K562 (cell line): Measurements from ENCODE around the gene COQ10B. TPM values are rescaled to one million over a fixed set of nuclear protein-coding genes. Genes with fewer than 3 reads are reported as not detected.

Source experiments
- ARNT ChIP-seq, 2 experiments: fragments of 450-650 bp; IDR thresholded peaks; 2 replicates each; pipeline ENCODE4 v1.6.1; 2016; ENCODE audit warnings: mild to moderate bottlenecking in 1 of 2
- BDP1 ChIP-seq: IDR thresholded peaks from 3 replicates; pipeline ENCODE4 v1.6.1; 2011; ENCODE audit not compliant: insufficient read length, insufficient read depth
- CC2D1A ChIP-seq: fragments of 450-650 bp; IDR thresholded peaks from 2 replicates; pipeline ENCODE4 v1.6.1; 2017; ENCODE audit warnings: mild to moderate bottlenecking
- E2F6 ChIP-seq, 2 experiments: IDR thresholded peaks; 2 replicates each; pipeline ENCODE4 v1.6.1; 2011; ENCODE audit warnings: borderline replicate concordance in 1 of 2, control low read depth in 1 of 2, low read depth in 1 of 2, low read length in 1 of 2, mild to moderate bottlenecking in 1 of 2, mixed read lengths in 1 of 2, moderate library complexity in 1 of 2; ENCODE audit not compliant: insufficient read depth in 1 of 2, insufficient read length in 1 of 2, poor library complexity in 1 of 2, severe bottlenecking in 1 of 2; ENCODE audit errors: extremely low read depth in 1 of 2
- ELF2 ChIP-seq: fragments of 250-450 bp; sonication (Bioruptor Pico); IDR thresholded peaks from 2 replicates; pipeline ENCODE4 v1.5.0; 2021; ENCODE audit warnings: mild to moderate bottlenecking
- HDAC8 ChIP-seq: fragments of 450-650 bp; IDR thresholded peaks from 2 replicates; pipeline ENCODE4 v1.6.1; 2016; ENCODE audit warnings: mild to moderate bottlenecking, missing genetic modification characterization, moderate library complexity, missing compliant biosample characterization
- MXD1 ChIP-seq: fragments of 250-450 bp; sonication (Bioruptor Pico); IDR thresholded peaks from 2 replicates; pipeline ENCODE4 v1.8.0; 2021; ENCODE audit warnings: borderline replicate concordance, mild to moderate bottlenecking, moderate library complexity; ENCODE audit not compliant: poor library complexity, severe bottlenecking
- NFIC ChIP-seq: fragments of 450-650 bp; IDR thresholded peaks from 2 replicates; pipeline ENCODE4 v1.6.1; 2017; ENCODE audit warnings: mild to moderate bottlenecking, inconsistent platforms
- PHB ChIP-seq: fragments of 250-450 bp; sonication (Bioruptor Pico); IDR thresholded peaks from 2 replicates; pipeline ENCODE4 v1.5.0; 2021
- RFX5 ChIP-seq: IDR thresholded peaks from 2 replicates; pipeline ENCODE4 v1.6.1; 2011; ENCODE audit warnings: low read depth, mild to moderate bottlenecking, improper control_type of control experiment, low read length
- RNF2 ChIP-seq: sonication (generic); IDR thresholded peaks from 2 replicates; pipeline ENCODE4 v1.6.1; 2016
- SPI1 ChIP-seq: IDR thresholded peaks from 2 replicates; pipeline ENCODE4 v1.6.1; 2011; ENCODE audit warnings: low read depth, low read length, control low read depth, borderline replicate concordance
- TAF9B ChIP-seq: fragments of 450-650 bp; IDR thresholded peaks from 2 replicates; pipeline ENCODE4 v1.6.1; 2018; ENCODE audit warnings: mild to moderate bottlenecking; ENCODE audit not compliant: partially characterized antibody
- YBX1 ChIP-seq: fragments of 450-650 bp; IDR thresholded peaks from 2 replicates; pipeline ENCODE4 v1.7.1; 2016; ENCODE audit warnings: mild to moderate bottlenecking
- ZNF23 ChIP-seq: fragments of 250-450 bp; sonication (Bioruptor Pico); IDR thresholded peaks from 2 replicates; pipeline ENCODE4 v1.4.0; 2020; ENCODE audit warnings: mild to moderate bottlenecking
- ZNF717 ChIP-seq: fragments of 250-450 bp; sonication (Bioruptor Pico); IDR thresholded peaks from 2 replicates; pipeline ENCODE4 v1.5.0; 2021
- polyA plus RNA-seq, 8 experiments: library from polyadenylated mRNA; depleted of rRNA in 4 of 8; stranded (reverse) in 5 of 8; unstranded in 3 of 8; fragments of >200 nt; fragmentation: Nextera tagmentation in 2 of 8; fragmentation: Illumina TruSeq in 1 of 8; extraction: Ambion mirVana in 2 of 8; extraction: Trizol in 1 of 8; gene quantifications; 2 replicates each; pipeline versions ENCODE4 v1.2.1 to v1.2.3, GENCODE V29; 2011 to 2014; ENCODE audit warnings: inconsistent platforms in 1 of 8, missing spikeins in 1 of 8
- total RNA-seq, 7 experiments: library from RNA; depleted of rRNA in 6 of 7; stranded (reverse); fragments of >200 nt in 6 of 7; fragmentation: Illumina TruSeq in 2 of 7; extraction: Trizol in 2 of 7; gene quantifications; 2 replicates each; pipeline versions ENCODE4 v1.2.1 to v1.2.3, GENCODE V29; 2011 to 2021; ENCODE audit warnings: low replicate concordance in 1 of 7
- TF ChIP-seq, protein P1 (sequence below), 2 experiments: fragments of 450-650 bp; conservative IDR thresholded peaks; 2 replicates each; pipeline ENCODE4 v1.6.1; 2017; ENCODE audit warnings: mild to moderate bottlenecking in 2 of 2, moderate library complexity in 2 of 2
- TF ChIP-seq, protein P2 (sequence below): sonication (generic); formaldehyde crosslinking; IDR thresholded peaks from 2 replicates; pipeline ENCODE4 v1.8.0; 2023; ENCODE audit warnings: missing genetic modification reagents, mild to moderate bottlenecking, borderline replicate concordance
- TF ChIP-seq, protein P3 (sequence below): sonication (generic); formaldehyde crosslinking; IDR thresholded peaks from 2 replicates; pipeline ENCODE4 v1.8.1; 2022; ENCODE audit warnings: missing genetic modification reagents

Gene COQ10B
- total and polyA plus RNA-seq, 9 of the 15 experiments (the other 6 are each of a cell fraction or from before 2014, with no cell fraction given): 3.1 to 13.1 (median 7.7) TPM

DNA sequence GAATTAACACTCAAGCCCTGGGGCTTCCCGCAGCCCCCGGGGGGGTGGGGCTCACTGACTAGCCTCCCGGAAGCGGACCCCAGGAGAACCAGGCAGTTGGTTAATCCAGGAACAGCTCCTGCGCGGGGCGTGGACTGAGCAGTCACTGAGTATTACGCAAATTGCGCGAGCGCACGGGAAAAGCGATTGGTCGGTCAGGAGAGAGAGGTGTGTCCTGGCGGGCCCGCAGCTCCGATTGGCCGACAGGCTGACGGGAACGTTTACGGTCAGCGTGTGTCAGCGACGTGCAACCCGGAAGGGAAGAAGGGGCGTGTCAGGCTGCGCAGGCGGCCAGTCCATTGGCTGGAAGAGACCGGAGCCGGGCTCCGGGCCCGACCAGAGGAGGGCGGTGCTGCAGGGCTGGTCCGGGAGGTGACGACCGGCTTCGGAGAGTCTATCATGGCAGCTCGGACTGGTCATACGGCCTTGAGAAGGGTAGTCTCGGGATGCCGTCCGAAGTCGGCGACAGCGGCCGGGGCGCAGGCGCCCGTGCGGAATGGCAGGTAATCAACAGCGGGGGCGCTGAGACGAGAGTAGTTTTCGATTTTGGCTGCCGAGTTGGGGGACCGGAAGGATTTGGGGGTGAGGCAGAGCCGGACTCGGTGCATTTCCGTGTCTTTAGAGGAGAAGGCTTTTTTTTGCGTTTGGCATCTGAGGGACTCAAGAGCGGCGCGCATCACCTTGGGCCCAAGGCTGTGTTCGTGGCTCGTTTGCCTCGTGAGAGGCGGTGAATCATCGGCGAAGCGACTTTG, at the start of gene COQ10B (continued):
- peak in 1 of 2 experiments; percentile 42; a peak in 1 of 4 replicates for TF ChIP-seq ARNT (IDR thresholded peaks at IDR 0.05)
- TF ChIP-seq, protein P1, sequence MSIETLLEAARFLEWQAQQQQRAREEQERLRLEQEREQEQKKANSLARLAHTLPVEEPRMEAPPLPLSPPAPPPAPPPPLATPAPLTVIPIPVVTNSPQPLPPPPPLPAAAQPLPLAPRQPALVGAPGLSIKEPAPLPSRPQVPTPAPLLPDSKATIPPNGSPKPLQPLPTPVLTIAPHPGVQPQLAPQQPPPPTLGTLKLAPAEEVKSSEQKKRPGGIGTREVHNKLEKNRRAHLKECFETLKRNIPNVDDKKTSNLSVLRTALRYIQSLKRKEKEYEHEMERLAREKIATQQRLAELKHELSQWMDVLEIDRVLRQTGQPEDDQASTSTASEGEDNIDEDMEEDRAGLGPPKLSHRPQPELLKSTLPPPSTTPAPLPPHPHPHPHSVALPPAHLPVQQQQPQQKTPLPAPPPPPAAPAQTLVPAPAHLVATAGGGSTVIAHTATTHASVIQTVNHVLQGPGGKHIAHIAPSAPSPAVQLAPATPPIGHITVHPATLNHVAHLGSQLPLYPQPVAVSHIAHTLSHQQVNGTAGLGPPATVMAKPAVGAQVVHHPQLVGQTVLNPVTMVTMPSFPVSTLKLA (conservative IDR thresholded peaks at IDR 0.05): peak; percentile 60 to 82
- TF ChIP-seq TAF9B: peak; percentile 71
- peak; percentile 65; the same call in 1 of the 2 replicates for TF ChIP-seq ELF2 (CRISPR knock-in tag)
- TF ChIP-seq, protein P2, sequence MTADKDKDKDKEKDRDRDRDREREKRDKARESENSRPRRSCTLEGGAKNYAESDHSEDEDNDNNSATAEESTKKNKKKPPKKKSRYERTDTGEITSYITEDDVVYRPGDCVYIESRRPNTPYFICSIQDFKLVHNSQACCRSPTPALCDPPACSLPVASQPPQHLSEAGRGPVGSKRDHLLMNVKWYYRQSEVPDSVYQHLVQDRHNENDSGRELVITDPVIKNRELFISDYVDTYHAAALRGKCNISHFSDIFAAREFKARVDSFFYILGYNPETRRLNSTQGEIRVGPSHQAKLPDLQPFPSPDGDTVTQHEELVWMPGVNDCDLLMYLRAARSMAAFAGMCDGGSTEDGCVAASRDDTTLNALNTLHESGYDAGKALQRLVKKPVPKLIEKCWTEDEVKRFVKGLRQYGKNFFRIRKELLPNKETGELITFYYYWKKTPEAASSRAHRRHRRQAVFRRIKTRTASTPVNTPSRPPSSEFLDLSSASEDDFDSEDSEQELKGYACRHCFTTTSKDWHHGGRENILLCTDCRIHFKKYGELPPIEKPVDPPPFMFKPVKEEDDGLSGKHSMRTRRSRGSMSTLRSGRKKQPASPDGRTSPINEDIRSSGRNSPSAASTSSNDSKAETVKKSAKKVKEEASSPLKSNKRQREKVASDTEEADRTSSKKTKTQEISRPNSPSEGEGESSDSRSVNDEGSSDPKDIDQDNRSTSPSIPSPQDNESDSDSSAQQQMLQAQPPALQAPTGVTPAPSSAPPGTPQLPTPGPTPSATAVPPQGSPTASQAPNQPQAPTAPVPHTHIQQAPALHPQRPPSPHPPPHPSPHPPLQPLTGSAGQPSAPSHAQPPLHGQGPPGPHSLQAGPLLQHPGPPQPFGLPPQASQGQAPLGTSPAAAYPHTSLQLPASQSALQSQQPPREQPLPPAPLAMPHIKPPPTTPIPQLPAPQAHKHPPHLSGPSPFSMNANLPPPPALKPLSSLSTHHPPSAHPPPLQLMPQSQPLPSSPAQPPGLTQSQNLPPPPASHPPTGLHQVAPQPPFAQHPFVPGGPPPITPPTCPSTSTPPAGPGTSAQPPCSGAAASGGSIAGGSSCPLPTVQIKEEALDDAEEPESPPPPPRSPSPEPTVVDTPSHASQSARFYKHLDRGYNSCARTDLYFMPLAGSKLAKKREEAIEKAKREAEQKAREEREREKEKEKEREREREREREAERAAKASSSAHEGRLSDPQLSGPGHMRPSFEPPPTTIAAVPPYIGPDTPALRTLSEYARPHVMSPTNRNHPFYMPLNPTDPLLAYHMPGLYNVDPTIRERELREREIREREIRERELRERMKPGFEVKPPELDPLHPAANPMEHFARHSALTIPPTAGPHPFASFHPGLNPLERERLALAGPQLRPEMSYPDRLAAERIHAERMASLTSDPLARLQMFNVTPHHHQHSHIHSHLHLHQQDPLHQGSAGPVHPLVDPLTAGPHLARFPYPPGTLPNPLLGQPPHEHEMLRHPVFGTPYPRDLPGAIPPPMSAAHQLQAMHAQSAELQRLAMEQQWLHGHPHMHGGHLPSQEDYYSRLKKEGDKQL (CRISPR knock-in tag): no peak
- TF ChIP-seq NFIC: peak; percentile 22; the same call in 1 of the 2 replicates
- no peak for TF ChIP-seq HDAC8 (tag)
- no peak for TF ChIP-seq YBX1
- no peak for TF ChIP-seq ZNF23 (CRISPR knock-in tag)
- TF ChIP-seq SPI1: no peak
- TF ChIP-seq BDP1: no peak
- peak; percentile 40 to 54 for TF ChIP-seq E2F6 (IDR thresholded peaks at IDR 0.05; ENCODE audit: borderline replicate concordance in 1 of 2, extremely low read depth in 1 of 2, insufficient read depth in 1 of 2, insufficient read length in 1 of 2, low read depth in 1 of 2, low read length in 1 of 2, poor library complexity in 1 of 2, severe bottlenecking in 1 of 2)
- no peak for TF ChIP-seq RNF2
- no peak for TF ChIP-seq PHB
- TF ChIP-seq RFX5: no peak
- TF ChIP-seq MXD1 (CRISPR knock-in tag): no peak
- TF ChIP-seq, protein P3, sequence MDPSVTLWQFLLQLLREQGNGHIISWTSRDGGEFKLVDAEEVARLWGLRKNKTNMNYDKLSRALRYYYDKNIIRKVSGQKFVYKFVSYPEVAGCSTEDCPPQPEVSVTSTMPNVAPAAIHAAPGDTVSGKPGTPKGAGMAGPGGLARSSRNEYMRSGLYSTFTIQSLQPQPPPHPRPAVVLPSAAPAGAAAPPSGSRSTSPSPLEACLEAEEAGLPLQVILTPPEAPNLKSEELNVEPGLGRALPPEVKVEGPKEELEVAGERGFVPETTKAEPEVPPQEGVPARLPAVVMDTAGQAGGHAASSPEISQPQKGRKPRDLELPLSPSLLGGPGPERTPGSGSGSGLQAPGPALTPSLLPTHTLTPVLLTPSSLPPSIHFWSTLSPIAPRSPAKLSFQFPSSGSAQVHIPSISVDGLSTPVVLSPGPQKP (CRISPR knock-in tag): no peak
- TF ChIP-seq ZNF717 (CRISPR knock-in tag): no peak
- peak; percentile 93 for TF ChIP-seq CC2D1A
